ENCODE measurements around the gene WASHC4.

WASHC4 gene

GRCh38 chr12:105189293-105189692, 81.8 kb downstream of the WASHC4 start:
- no peaks in the 10 kb centered on the region for H3K9me3 ChIP-seq (replicated peaks; ENCODE audit: insufficient read depth, low read length)
- TF ChIP-seq CTCF (IDR thresholded peaks at IDR 0.05; ENCODE audit: low read length) (no peak), EZH2phosphoT487 (IDR thresholded peaks at IDR 0.05; ENCODE audit: low read length) (no peak), EZH2 (optimal IDR thresholded peaks at IDR 0.05; ENCODE audit: low read depth, low read length) (no peak)
- H2AFZ ChIP-seq (ENCODE audit: low read length): no peak overlapping the region
- H4K20me1 ChIP-seq (ENCODE audit: insufficient read depth, low read length): no peaks in the 10 kb centered on the region
- no peaks in the 10 kb centered on the region for H3K4me1 ChIP-seq (ENCODE audit: low read length)
- no peaks in the 10 kb centered on the region for H3K27me3 ChIP-seq (replicated peaks; ENCODE audit: insufficient read depth, low read length)
- H3K36me3 ChIP-seq (replicated peaks; ENCODE audit: insufficient read depth, low read length): peaks cover 11% of the 10 kb centered on the region
- no peak overlapping the region for H3K4me2 ChIP-seq (ENCODE audit: low read depth, low read length)
- no peaks in the 10 kb centered on the region for H3K79me2 ChIP-seq (ENCODE audit: low read length)
- H3K9me2 ChIP-seq (replicated peaks; ENCODE audit: insufficient read depth, low read length): no peaks in the 10 kb centered on the region
- no peak for DNase-seq
- H3F3A ChIP-seq (ENCODE audit: insufficient read depth, low read length): no peaks in the 10 kb centered on the region
- H3K4me3 ChIP-seq (ENCODE audit: low read length): no peak overlapping the region
- H3K27ac ChIP-seq (ENCODE audit: low read length): no peak overlapping the region
- no peak overlapping the region for H3K9ac ChIP-seq (ENCODE audit: low read length)

DNA sequence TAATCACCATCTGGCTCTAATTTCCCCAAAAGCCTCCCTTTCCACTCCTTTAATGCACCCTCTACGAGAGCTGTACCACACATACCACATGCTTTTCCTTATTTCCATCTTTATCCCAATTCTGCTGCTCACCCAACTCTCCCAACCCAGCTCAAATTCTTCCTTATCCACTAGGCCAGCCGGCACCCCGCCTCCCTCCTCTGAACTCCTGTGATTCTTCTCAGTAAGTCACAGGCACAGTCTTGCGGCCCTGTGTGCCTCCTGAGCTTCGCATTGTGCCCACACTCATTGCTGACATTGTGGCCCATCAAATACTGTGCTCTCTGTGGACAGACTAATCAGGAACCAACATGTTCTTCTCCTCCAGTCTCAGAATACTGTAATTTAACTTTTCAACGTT, 83.0 kb downstream of the WASHC4 start:
- H3K79me2 ChIP-seq (ENCODE audit: low read length): no peaks in the 10 kb centered on the region
- H3K4me2 ChIP-seq (ENCODE audit: low read depth, low read length): no peak overlapping the region
- H3K9me3 ChIP-seq (replicated peaks; ENCODE audit: insufficient read depth, low read length): no peaks in the 10 kb centered on the region
- no peak overlapping the region for H3K9ac ChIP-seq (ENCODE audit: low read length)
- H2AFZ ChIP-seq (ENCODE audit: low read length): no peak overlapping the region
- TF ChIP-seq CTCF (IDR thresholded peaks at IDR 0.05; ENCODE audit: low read length) (no peak), EZH2phosphoT487 (IDR thresholded peaks at IDR 0.05; ENCODE audit: low read length) (no peak), EZH2 (optimal IDR thresholded peaks at IDR 0.05; ENCODE audit: low read depth, low read length) (no peak)
- no peaks in the 10 kb centered on the region for H4K20me1 ChIP-seq (ENCODE audit: insufficient read depth, low read length)
- H3K9me2 ChIP-seq (replicated peaks; ENCODE audit: insufficient read depth, low read length): no peaks in the 10 kb centered on the region
- no peak overlapping the region for H3K4me3 ChIP-seq (ENCODE audit: low read length)
- no peak for DNase-seq
- no peak overlapping the region for H3K27ac ChIP-seq (ENCODE audit: low read length)
- H3K36me3 ChIP-seq (replicated peaks; ENCODE audit: insufficient read depth, low read length): peaks cover 10% of the 10 kb centered on the region
- no peaks in the 10 kb centered on the region for H3F3A ChIP-seq (ENCODE audit: insufficient read depth, low read length)
- no peaks in the 10 kb centered on the region for H3K4me1 ChIP-seq (ENCODE audit: low read length)
- no peaks in the 10 kb centered on the region for H3K27me3 ChIP-seq (replicated peaks; ENCODE audit: insufficient read depth, low read length)

- no peak overlapping the region for H2AFZ ChIP-seq (ENCODE audit: low read length)
- H3K36me3 ChIP-seq (replicated peaks; ENCODE audit: insufficient read depth, low read length): no peaks in the 10 kb centered on the region; the same call in 1 of the 2 replicates
- no peaks in the 10 kb centered on the region for H3K79me2 ChIP-seq (ENCODE audit: low read length)
- H3K9ac ChIP-seq (ENCODE audit: low read length): no peak overlapping the region
- no peak for TF ChIP-seq EZH2phosphoT487 (IDR thresholded peaks at IDR 0.05; ENCODE audit: low read length)
- TF ChIP-seq EZH2 (optimal IDR thresholded peaks at IDR 0.05; ENCODE audit: low read depth, low read length): no peak
- TF ChIP-seq CTCF (IDR thresholded peaks at IDR 0.05; ENCODE audit: low read length): no peak
- H3K27me3 ChIP-seq (replicated peaks; ENCODE audit: insufficient read depth, low read length): no peaks in the 10 kb centered on the region
- H3K27ac ChIP-seq (ENCODE audit: low read length): no peak overlapping the region
- no peak overlapping the region for H3K4me2 ChIP-seq (ENCODE audit: low read depth, low read length)
- H3K9me2 ChIP-seq (replicated peaks; ENCODE audit: insufficient read depth, low read length): no peaks in the 10 kb centered on the region
- H3K9me3 ChIP-seq (replicated peaks; ENCODE audit: insufficient read depth, low read length): no peaks in the 10 kb centered on the region
- H3K4me1 ChIP-seq (ENCODE audit: low read length): no peaks in the 10 kb centered on the region
- H3F3A ChIP-seq (ENCODE audit: insufficient read depth, low read length): no peaks in the 10 kb centered on the region
- no peak for DNase-seq
- no peak overlapping the region for H3K4me3 ChIP-seq (ENCODE audit: low read length)
- no peaks in the 10 kb centered on the region for H4K20me1 ChIP-seq (ENCODE audit: insufficient read depth, low read length)
Observed at GRCh38 chr12:105192624-105193225, 85.2 kb downstream of the WASHC4 start.
